Measurements from ENCODE around the gene MAGI1.

- no peak for TF ChIP-seq CTCF (IDR thresholded peaks at IDR 0.05)
- no peak for TF ChIP-seq POLR2AphosphoS5 (IDR thresholded peaks at IDR 0.05)
- no peak for TF ChIP-seq POLR2A (IDR thresholded peaks at IDR 0.05)
Observed at GRCh38 chr3:65616563-65616962, 422.2 kb downstream of the MAGI1 start.

All from prostate gland (tissue), 2 donors.